Measurements from ENCODE around the gene C4orf50. TPM values are rescaled to one million over a fixed set of nuclear protein-coding genes. Genes with fewer than 3 reads are reported as not detected.

The C4orf50 gene
- total and polyA plus RNA-seq, 2 of the 13 experiments (the other 11 are each of a cell fraction or from before 2014, with no cell fraction given): not detected

DNA sequence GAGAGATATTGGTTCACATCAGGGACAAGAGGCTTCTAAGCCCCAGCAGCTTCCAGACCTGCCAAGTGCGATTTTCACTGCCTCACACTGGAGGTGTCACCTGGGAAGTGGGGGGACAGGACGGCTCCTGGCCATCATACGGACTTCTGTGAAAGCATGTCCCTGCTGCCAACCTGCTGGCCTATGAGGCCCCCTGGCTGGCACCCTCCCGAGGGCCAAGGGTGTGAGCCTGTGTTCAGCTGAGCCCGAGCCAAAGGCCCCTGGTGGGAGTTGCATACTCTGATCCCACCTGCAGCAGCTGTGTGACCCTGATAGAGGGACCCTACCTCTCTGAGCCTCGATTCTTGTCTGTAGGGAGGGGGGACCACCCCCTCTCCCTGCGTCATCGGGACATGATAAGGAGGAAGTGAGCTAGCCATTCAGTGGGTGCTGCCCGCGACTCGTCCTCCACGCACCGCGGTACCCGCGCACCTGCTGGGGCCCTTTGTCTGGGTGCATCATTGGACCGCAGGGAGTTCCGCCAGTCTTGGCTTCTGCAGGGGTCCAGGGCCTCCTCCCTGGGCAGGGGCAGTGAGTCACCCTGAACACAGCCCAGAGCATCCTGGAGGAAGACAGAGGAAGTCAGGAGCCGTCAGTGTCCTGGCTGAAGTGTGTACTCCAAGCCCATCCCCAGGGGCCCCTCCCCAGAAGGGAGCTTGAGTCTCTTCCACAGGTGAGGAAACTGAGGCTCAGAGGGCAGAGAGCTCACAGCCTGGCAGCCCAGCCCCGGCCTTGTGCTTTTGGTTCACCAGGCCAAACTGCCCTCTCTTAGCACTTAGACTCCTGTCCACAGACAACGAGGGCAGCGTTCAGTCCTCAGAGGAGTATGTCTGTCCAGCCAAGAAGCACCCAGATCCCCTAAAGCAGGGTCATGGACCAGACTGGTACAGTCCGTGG lies 24.1 kb downstream of the C4orf50 start:
- Histone ChIP-seq H3K27ac (ENCODE audit: extremely low read length, insufficient read depth, low read length) (no peak overlapping the region), H4K20me1 (ENCODE audit: insufficient read depth, low read length) (no peaks in the 10 kb centered on the region), H3K36me3 (replicated peaks in 1 of 2; ENCODE audit: control insufficient read depth in 1 of 2, insufficient read depth in 2 of 2, low read length in 2 of 2) (no peaks in the 10 kb centered on the region), H3K9me3 (ENCODE audit: low read length) (no peaks in the 10 kb centered on the region), H3K4me2 (ENCODE audit: low read depth, low read length) (no peak overlapping the region), H3K27me3 (ENCODE audit: control insufficient read depth in 1 of 2, insufficient read depth in 2 of 2, low read length in 2 of 2) (peaks cover 2 to 41% of the 10 kb centered on the region in 2 experiments), H3K4me1 (ENCODE audit: insufficient read depth, low read length) (no peaks in the 10 kb centered on the region), H3K4me3 (replicated peaks in 1 of 3; ENCODE audit: insufficient read depth in 1 of 3, low read depth in 2 of 3, low read length in 3 of 3) (no peak overlapping the region), H2AFZ (ENCODE audit: low read length) (no peak overlapping the region), H3K9ac (ENCODE audit: insufficient read depth, low read depth, low read length) (no peak overlapping the region), H3K79me2 (ENCODE audit: insufficient read depth, low read length) (no peaks in the 10 kb centered on the region)
- ChIA-PET POLR2A (no interaction called here), CTCF (ENCODE audit: low intra/inter-chr PET ratio, low total read pairs) (no interaction called here)
- in situ Hi-C loops (cut with HindIII; ENCODE audit: extremely low pct_ligation_motif_present, low pct_unique_long_range_greater_than_20kb): no loop called here
- intact Hi-C loops (cut with micrococcal nuclease; ENCODE audit: unreplicated experiment): loop anchor here (10.0 kb wide), 1 partner anchor 201 kb away; no protein-coding TSS in a partner anchor
- BruUV-seq (replicated peaks): no TSS peak
- DNase-seq (ENCODE audit: low spot score): no peak
- no peak for FAIRE-seq
- 54% methylated on average over 6 of the region's 23 CpGs for WGBS (ENCODE audit: low lambda C conversion rate)
- no peak for ATAC-seq
- TF ChIP-seq NFIB (CRISPR knock-in tag; IDR thresholded peaks at IDR 0.05; ENCODE audit: borderline replicate concordance) (no peak), ZNF83 (CRISPR knock-in tag; IDR thresholded peaks at IDR 0.05; ENCODE audit: borderline replicate concordance) (no peak), ZNF543 (CRISPR knock-in tag; IDR thresholded peaks at IDR 0.05) (no peak), RFXANK (CRISPR knock-in tag; IDR thresholded peaks at IDR 0.05) (no peak), RFXAP (CRISPR knock-in tag; IDR thresholded peaks at IDR 0.05; ENCODE audit: borderline replicate concordance) (no peak), AGO2 (optimal IDR thresholded peaks at IDR 0.05; ENCODE audit: low read depth, low read length) (no peak), MAX (IDR thresholded peaks at IDR 0.05) (no peak), CHD2 (IDR thresholded peaks at IDR 0.05; ENCODE audit: low read depth, low read length) (no peak), PPARG (CRISPR knock-in tag; conservative IDR thresholded peaks at IDR 0.05) (no peak), PAF1 (CRISPR knock-in tag; IDR thresholded peaks at IDR 0.05) (no peak), REST (IDR thresholded peaks at IDR 0.05; ENCODE audit: borderline replicate concordance in 1 of 2, low read depth in 1 of 2, low read length in 2 of 2) (no peak), HOXA3 (CRISPR knock-in tag; IDR thresholded peaks at IDR 0.05) (no peak), HNRNPUL1 (IDR thresholded peaks at IDR 0.05; ENCODE audit: low read depth, low read length) (no peak), HDAC1 (CRISPR knock-in tag; IDR thresholded peaks at IDR 0.05) (no peak), SNAI1 (CRISPR knock-in tag; IDR thresholded peaks at IDR 0.05; ENCODE audit: borderline replicate concordance) (no peak), ZNF781 (CRISPR knock-in tag; IDR thresholded peaks at IDR 0.05; ENCODE audit: borderline replicate concordance, not compliant biosample characterization) (no peak), CREB1 (IDR thresholded peaks at IDR 0.05) (no peak), CREB1 (CRISPR knock-in tag; IDR thresholded peaks at IDR 0.05) (no peak)
- TF ChIP-seq, protein P1, sequence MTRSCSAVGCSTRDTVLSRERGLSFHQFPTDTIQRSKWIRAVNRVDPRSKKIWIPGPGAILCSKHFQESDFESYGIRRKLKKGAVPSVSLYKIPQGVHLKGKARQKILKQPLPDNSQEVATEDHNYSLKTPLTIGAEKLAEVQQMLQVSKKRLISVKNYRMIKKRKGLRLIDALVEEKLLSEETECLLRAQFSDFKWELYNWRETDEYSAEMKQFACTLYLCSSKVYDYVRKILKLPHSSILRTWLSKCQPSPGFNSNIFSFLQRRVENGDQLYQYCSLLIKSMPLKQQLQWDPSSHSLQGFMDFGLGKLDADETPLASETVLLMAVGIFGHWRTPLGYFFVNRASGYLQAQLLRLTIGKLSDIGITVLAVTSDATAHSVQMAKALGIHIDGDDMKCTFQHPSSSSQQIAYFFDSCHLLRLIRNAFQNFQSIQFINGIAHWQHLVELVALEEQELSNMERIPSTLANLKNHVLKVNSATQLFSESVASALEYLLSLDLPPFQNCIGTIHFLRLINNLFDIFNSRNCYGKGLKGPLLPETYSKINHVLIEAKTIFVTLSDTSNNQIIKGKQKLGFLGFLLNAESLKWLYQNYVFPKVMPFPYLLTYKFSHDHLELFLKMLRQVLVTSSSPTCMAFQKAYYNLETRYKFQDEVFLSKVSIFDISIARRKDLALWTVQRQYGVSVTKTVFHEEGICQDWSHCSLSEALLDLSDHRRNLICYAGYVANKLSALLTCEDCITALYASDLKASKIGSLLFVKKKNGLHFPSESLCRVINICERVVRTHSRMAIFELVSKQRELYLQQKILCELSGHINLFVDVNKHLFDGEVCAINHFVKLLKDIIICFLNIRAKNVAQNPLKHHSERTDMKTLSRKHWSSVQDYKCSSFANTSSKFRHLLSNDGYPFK (CRISPR knock-in tag; IDR thresholded peaks at IDR 0.05; ENCODE audit: borderline replicate concordance): no peak

Measured in HepG2 (cell line).